DOHH2 (cell line): ENCODE data around the gene RASGRF1.

Experiments used
- EZH2phosphoT487 ChIP-seq: fragments of 200-600 bp; sonication (generic); IDR thresholded peaks from 2 replicates; pipeline ENCODE4 v1.6.1; 2017; ENCODE audit warnings: borderline replicate concordance, mild to moderate bottlenecking, antibody characterized with exemption, low read length, moderate library complexity, mixed read lengths
- TF ChIP-seq, protein P1 (sequence below): fragments of 200-600 bp; sonication (generic); IDR thresholded peaks from one replicate; pipeline ENCODE4 v1.5.1; 2014; ENCODE audit warnings: antibody characterized with exemption, mild to moderate bottlenecking, low read depth, low read length; ENCODE audit not compliant: poor library complexity, severe bottlenecking

DNA sequence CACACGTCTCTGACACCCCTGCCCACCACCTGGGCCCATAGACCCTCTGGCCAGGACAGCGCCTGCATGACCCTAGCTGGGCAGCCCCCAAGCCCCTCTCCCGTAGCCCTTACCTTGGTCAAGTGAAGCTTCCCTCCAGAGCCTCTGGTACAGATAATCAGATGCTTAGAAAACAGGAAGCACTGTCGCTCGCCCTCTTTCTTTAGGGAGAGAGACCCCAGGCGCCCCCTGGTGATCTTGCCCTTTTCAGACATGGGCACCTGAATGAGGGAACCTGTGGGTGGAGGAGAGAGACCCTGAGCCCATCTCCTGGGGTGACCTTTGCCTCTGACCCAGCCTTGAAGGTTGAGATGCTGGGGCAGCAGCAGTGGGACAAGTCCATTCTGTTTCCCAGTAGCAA is 65.4 kb downstream of the RASGRF1 start:
- TF ChIP-seq, protein P1, sequence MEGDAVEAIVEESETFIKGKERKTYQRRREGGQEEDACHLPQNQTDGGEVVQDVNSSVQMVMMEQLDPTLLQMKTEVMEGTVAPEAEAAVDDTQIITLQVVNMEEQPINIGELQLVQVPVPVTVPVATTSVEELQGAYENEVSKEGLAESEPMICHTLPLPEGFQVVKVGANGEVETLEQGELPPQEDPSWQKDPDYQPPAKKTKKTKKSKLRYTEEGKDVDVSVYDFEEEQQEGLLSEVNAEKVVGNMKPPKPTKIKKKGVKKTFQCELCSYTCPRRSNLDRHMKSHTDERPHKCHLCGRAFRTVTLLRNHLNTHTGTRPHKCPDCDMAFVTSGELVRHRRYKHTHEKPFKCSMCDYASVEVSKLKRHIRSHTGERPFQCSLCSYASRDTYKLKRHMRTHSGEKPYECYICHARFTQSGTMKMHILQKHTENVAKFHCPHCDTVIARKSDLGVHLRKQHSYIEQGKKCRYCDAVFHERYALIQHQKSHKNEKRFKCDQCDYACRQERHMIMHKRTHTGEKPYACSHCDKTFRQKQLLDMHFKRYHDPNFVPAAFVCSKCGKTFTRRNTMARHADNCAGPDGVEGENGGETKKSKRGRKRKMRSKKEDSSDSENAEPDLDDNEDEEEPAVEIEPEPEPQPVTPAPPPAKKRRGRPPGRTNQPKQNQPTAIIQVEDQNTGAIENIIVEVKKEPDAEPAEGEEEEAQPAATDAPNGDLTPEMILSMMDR: peak; percentile 76
- TF ChIP-seq EZH2phosphoT487: no peak
